ENCODE results near the gene SVBP. TPM values are rescaled to one million over a fixed set of nuclear protein-coding genes. Genes with fewer than 3 reads are reported as not detected.

SVBP gene
- total RNA-seq, 1 experiment from 2014 or later, result 41.3 TPM

- H3K18ac ChIP-seq (ENCODE audit: insufficient read length, low read depth, low read length), result no peak overlapping the region
- Mint-ChIP-seq H3K9me3 (no peaks in the 10 kb centered on the region; a peak in 1 of 5 replicates), H3K4me1 (no peaks in the 10 kb centered on the region), H3K36me3 (ENCODE audit: insufficient read depth in 1 of 3, low read depth in 3 of 3) (no peaks in the 10 kb centered on the region), H3K27ac (no peak overlapping the region), H3K27me3 (ENCODE audit: low read depth) (no peaks in the 10 kb centered on the region; the same call in 1 of the 2 replicates), H3K4me3 (no peak overlapping the region)
- no peaks in the 10 kb centered on the region for H3K27me3 ChIP-seq (ENCODE audit: insufficient read depth, low read length)
- TF ChIP-seq, protein P1, sequence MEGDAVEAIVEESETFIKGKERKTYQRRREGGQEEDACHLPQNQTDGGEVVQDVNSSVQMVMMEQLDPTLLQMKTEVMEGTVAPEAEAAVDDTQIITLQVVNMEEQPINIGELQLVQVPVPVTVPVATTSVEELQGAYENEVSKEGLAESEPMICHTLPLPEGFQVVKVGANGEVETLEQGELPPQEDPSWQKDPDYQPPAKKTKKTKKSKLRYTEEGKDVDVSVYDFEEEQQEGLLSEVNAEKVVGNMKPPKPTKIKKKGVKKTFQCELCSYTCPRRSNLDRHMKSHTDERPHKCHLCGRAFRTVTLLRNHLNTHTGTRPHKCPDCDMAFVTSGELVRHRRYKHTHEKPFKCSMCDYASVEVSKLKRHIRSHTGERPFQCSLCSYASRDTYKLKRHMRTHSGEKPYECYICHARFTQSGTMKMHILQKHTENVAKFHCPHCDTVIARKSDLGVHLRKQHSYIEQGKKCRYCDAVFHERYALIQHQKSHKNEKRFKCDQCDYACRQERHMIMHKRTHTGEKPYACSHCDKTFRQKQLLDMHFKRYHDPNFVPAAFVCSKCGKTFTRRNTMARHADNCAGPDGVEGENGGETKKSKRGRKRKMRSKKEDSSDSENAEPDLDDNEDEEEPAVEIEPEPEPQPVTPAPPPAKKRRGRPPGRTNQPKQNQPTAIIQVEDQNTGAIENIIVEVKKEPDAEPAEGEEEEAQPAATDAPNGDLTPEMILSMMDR (conservative IDR thresholded peaks at IDR 0.05), result no peak
- no peak overlapping the region for H3T11ph ChIP-seq (ENCODE audit: low read length)
- no peak overlapping the region for H2BK5ac ChIP-seq (ENCODE audit: insufficient read length, low read length)
- no peak overlapping the region for H3K14ac ChIP-seq (ENCODE audit: insufficient read depth, low read length)
- no peak overlapping the region for H3K4ac ChIP-seq (ENCODE audit: low read depth, low read length)
- H3K4me1 ChIP-seq (ENCODE audit: insufficient read depth, low read length), result no peaks in the 10 kb centered on the region
- no peak overlapping the region for H4K5ac ChIP-seq (ENCODE audit: insufficient read length, low read depth, low read length)
- H3K4me2 ChIP-seq (ENCODE audit: insufficient read depth, insufficient read length, low read length), result no peak overlapping the region
- no peaks in the 10 kb centered on the region for H4K20me1 ChIP-seq (ENCODE audit: control insufficient read depth, insufficient read depth, insufficient read length)
- no CpG with 5 or more reads among the region's 5 CpGs for WGBS (ENCODE audit: extremely low coverage, insufficient read length, low lambda C conversion rate)
- no peak overlapping the region for H2AFZ ChIP-seq (ENCODE audit: low read length)
- H4K8ac ChIP-seq (replicated peaks; ENCODE audit: insufficient read length, low read depth, low read length), result no peak overlapping the region
- H3K56ac ChIP-seq (ENCODE audit: insufficient read length, low read depth, low read length), result no peak overlapping the region
- no peak overlapping the region for H2BK15ac ChIP-seq (ENCODE audit: low read depth, low read length)
- no peaks in the 10 kb centered on the region for H3K79me2 ChIP-seq (ENCODE audit: insufficient read depth, low read length)
- no peaks in the 10 kb centered on the region for H3K9me3 ChIP-seq (ENCODE audit: control insufficient read depth, low read depth, low read length)
- no peak overlapping the region for H3K9ac ChIP-seq (ENCODE audit: extremely low read depth, insufficient read length, low read length)
- H4K91ac ChIP-seq (ENCODE audit: insufficient read length, low read depth, low read length), result no peak overlapping the region
- H2BK20ac ChIP-seq (ENCODE audit: low read depth, low read length, poor library complexity, severe bottlenecking), result no peak overlapping the region
- no peak overlapping the region for H2BK120ac ChIP-seq (ENCODE audit: low read depth, low read length, poor library complexity, severe bottlenecking)
- H3K79me1 ChIP-seq (ENCODE audit: insufficient read depth, low read depth, low read length, poor library complexity, severe bottlenecking), result no peaks in the 10 kb centered on the region
- H3K23me2 ChIP-seq (ENCODE audit: insufficient read length, low read depth, low read length, poor library complexity, severe bottlenecking), result no peaks in the 10 kb centered on the region
- no peak overlapping the region for H2BK12ac ChIP-seq (ENCODE audit: insufficient read length, low read depth, low read length)
- no peak for DNase-seq
- H3K27ac ChIP-seq (ENCODE audit: insufficient read length, low read depth, low read length), result no peak overlapping the region
- H2AK5ac ChIP-seq (ENCODE audit: insufficient read length, low read length), result no peak overlapping the region
- no peak overlapping the region for H3K23ac ChIP-seq (ENCODE audit: insufficient read length, low read depth, low read length)
These were observed 19.2 kb downstream of the SVBP start for GRCh38 chr1:42797979-42798378.
